ENCODE results near the gene LTBP3.

DNA sequence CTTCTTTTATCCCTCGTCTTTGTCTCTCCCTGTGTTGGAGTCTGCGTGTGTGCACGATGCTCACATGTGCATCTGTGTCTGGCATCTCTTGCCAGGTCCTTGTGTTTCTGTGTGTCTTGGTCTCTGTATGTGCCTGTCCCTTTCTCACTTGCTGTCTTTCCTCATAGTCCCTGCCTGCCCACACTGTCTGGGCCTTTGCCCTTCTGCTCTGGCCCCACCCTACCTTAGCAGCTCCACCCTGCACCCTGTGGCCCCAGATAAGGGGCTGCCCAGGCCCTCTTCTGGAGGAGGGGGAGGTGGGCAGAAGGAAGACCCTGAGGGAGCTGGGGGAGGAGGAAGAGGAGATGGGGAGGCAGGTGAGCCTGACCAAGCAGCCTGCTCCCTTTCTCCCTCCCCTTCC lies 20.5 kb upstream of the LTBP3 start:
- TF ChIP-seq, protein P1, sequence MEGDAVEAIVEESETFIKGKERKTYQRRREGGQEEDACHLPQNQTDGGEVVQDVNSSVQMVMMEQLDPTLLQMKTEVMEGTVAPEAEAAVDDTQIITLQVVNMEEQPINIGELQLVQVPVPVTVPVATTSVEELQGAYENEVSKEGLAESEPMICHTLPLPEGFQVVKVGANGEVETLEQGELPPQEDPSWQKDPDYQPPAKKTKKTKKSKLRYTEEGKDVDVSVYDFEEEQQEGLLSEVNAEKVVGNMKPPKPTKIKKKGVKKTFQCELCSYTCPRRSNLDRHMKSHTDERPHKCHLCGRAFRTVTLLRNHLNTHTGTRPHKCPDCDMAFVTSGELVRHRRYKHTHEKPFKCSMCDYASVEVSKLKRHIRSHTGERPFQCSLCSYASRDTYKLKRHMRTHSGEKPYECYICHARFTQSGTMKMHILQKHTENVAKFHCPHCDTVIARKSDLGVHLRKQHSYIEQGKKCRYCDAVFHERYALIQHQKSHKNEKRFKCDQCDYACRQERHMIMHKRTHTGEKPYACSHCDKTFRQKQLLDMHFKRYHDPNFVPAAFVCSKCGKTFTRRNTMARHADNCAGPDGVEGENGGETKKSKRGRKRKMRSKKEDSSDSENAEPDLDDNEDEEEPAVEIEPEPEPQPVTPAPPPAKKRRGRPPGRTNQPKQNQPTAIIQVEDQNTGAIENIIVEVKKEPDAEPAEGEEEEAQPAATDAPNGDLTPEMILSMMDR (conservative IDR thresholded peaks at IDR 0.05): no peak
- TF ChIP-seq ZFX (IDR thresholded peaks at IDR 0.05): no peak

All from C4-2B (cell line).